NCI-H2171 treated with DMSO at 0.1 percent for 48 hours (cell line): ENCODE data around the gene SEMA4D.

Experiments
- DNase-seq: peaks from one replicate; lab custom pipeline; 2025; lab: John Stamatoyannopoulos, UW

The SEMA4D gene

DNA sequence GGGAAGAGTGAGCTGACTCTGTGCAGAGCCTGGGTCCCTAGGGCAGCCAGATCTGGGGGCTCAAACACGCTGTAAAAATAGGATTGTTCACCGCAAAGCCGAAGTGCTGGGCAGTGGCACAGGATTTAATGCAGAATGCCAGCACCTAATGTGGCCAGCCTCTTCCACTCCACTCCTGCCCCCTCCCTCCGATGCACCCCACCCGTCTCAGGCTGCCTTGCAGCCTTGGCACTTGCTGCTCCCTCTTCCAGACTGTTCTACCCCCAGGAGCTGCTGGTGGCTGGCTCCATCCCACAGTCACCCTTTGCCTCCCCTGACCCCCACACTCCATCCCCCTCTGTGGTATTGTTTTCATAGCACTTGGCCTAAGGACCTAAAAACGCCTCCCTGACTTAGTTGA lies 86.2 kb downstream of the SEMA4D start:
- DNase-seq: no peak

DNA sequence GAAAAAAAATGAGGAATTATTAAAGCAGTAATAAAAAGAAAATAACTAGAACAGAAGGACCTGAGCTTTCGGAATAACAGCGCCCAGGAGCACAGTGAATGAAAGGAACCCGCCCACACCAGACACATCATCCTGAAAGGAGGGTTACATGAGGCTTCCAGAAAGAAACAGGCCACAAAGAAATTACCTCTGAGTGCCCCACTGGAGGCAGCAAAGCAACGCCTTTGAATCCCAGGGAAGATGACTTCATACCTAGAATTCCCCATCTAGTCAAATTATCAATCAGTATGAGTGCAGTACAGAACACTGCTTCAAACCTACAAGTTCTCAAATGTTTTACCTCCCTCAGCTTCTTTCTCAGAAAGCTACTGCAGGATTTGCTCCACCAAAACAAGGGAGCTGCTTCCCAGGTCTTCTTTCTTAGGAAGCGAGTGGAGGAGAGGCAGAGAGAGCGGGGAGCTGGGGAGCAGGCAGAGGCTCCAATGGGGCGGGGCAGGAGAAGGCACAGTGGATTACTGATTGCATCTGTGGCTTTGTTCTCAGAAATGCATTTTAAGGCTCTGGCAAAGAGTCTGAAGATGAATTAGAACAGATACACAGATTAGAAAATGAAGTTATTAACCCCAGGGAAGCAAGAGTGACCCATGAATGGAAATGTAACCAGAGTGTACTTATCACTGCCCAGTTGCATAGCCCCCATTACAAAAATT lies 87.1 kb downstream of the SEMA4D start:
- DNase-seq: no peak

DNA sequence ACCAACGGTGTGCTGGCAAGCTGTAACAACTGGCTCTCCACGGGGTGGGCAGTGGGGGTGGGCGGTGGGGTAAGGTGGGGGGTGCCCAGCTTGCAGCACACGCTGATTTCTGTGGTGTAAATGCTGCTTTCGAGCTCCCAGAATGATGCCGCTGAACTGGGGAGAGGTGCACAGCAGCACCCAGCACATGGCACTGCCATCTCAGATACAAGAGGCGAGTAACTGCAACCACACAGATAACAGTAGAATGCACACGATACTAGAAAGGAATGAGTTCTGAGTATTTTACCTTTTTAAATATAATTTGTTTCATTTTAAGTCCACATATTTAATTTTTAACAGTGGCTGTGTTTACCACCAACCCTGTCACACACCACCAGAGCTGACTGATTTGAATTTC lies 87.9 kb downstream of the SEMA4D start:
- no peak for DNase-seq

DNA sequence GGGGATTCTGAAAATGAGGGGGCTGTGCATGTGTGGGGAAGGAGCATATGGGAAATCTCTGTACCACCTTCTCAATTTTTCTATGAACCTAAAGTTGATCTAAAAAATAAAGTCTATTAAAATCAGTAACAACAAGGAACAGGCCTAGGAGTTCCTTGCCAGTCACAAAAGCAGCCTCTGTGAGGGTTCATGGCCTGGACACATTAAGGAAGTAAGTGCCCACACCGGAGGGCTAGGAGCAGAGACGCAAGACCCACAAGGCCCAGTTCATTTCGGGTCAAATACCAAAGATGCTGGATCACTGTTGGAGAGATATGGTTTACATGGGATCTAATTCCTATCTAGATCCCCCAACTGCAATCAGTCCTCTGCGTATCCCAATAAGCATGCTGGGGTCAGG lies 88.4 kb downstream of the SEMA4D start:
- no peak for DNase-seq

- no peak for DNase-seq
Measured at GRCh38 chr9:89408628-89409101, 89.2 kb downstream of the SEMA4D start.

GRCh38 chr9:89407070-89407469 lies 90.8 kb downstream of the SEMA4D start:
- DNase-seq: no peak

GRCh38 chr9:89405826-89406225 lies 92.1 kb downstream of the SEMA4D start:
- DNase-seq: no peak

GRCh38 chr9:89404074-89404473 lies 93.8 kb downstream of the SEMA4D start:
- DNase-seq: no peak

- no peak for DNase-seq
Measured at GRCh38 chr9:89402695-89403427, 95.1 kb downstream of the SEMA4D start.

DNA sequence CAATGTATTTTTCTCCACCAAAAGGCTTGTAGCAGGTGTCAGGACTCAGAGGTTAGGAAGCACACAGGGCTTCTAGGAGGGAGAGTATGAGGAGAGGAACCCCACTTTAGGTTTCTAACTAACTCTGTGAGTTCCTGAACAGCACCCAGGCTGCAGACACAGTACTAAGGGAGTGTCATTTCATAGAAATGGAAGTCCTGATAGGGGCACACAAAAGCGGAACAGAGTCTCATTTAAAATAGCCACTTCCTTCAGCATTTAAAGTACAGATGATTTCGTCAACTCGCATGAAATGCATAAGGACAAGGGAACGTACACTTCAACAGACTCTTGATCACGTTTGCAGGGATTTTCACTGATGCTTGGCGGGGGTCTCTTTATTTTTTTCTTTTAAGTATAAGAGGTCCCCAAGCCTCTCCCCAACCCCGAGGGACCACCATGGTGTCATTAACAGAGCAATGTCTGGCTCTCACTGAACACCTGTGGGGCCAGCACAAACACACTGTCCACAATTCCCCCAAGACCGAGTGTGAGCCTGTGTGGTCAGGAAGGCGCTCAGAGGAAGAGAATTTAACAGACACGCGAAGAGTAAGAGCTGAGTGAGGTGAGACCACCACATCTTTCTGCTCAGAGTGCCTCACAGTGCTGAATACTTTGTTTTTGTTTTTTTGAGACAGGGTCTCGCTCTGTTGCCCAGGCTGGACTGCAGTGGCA lies 97.4 kb downstream of the SEMA4D start:
- DNase-seq: no peak

DNA sequence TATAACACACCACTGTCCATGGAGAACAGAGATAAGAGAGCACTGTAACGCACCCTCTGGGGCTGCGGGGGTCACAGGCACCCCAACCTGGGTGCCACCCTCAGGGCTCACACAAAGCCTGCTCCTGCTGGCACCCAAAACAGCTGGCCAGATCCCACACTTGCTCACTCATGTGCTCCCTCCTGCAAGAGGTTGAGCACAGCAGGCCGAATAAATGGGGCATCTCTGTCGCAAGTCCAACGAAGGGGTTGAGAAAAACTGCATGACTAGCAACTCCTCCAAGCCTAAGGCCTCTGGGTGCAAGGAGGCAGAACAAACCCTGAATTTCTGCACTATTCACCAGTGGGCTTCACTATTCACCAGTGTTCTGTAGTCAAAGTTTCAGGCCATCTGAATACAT lies 99.3 kb downstream of the SEMA4D start:
- DNase-seq: no peak

DNA sequence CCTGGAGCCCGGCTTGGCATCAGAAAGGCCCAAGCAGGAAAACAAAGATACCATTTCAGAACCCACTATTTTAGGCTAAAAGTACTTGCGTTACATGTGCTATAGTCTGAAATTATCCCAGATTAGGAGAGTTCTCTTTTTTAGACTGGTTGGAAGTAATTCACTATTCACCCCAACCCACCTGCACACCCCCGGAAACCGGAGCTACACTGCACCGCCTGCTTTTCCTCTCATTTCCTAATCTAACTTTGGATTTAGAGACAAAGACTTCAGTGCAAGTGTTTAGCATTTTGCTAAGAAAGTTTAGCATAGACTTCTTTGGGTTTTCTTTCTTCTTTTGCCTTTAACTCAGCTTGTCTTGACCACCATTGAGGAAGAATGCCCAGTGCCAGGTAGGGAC lies 100.4 kb downstream of the SEMA4D start:
- no peak for DNase-seq

DNA sequence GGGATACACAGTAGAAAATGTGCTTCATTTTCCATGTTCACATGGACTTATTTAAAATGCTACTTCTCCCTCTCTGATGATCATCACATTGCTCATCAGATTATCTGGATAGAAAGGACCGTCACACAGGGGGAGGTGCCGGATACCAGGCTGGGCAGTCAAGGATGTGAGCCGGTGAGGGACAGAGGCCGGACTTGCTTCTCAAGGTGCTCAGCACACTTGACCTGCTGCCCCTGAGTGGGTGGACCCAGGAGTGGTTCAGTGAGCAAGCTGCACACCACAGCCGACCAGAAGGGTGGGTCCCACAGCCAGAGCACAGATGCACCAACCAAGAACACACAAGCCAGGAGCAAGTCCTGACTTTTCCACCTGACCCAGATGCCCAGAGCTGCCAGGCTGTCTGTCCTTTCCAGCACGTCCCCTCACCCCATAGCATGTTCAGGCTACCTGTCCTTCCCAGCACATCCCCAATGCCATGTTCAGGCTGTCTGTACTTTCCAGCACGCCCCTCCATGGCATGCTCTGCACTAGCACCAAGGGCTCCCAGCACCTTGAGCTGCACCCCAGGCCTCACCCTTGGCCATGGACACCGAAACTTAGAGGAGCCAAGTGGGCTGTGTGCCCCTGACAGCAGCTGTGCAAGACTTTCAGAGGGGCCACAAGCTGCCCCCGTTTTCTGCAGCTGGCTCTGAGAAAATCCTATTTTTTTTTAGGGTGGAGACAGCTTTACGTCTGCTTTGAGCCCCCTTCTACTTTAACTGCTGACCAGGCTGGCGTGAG lies 101.8 kb downstream of the SEMA4D start:
- no peak for DNase-seq

DNA sequence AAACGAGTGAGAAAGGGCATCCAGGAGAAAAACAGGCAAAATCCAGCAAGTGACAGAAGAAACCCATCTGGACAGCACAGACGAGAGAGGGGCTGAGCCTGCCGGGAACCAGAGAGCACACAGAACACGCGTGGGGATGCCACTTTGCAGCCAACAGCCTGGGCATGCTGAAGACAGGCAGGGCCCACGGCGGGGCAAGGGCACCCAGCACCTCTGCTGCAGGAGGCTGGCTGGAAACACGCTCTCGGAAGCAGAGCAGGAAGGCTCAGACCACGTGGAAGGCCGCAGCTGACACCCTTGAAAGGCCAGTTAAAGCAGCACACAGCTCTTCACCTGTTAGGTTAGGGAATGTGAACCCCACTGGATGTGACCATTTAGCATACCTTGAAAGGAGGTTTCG lies 103.5 kb downstream of the SEMA4D start:
- no peak for DNase-seq

DNA sequence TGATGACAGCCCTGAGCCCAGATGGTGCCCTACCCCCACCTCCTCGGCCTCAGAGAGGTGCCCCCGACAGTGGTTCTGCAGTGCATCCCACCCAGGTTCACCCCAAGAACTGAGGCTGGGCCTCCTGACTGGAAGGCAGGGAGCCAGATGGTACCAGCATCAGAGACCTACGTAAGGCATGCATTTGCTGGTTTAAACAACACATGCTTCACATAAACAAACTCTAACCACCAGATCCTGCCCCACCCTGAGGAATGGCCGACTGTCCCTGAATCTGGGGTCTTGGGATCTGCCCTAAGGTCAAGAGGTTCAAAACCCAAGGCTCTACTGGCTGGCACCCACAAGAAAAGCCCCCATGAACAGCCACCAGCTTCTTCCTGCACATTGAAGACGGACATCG lies 106.3 kb downstream of the SEMA4D start:
- no peak for DNase-seq

GRCh38 chr9:89390578-89391116 lies 107.3 kb downstream of the SEMA4D start:
- DNase-seq: no peak

DNA sequence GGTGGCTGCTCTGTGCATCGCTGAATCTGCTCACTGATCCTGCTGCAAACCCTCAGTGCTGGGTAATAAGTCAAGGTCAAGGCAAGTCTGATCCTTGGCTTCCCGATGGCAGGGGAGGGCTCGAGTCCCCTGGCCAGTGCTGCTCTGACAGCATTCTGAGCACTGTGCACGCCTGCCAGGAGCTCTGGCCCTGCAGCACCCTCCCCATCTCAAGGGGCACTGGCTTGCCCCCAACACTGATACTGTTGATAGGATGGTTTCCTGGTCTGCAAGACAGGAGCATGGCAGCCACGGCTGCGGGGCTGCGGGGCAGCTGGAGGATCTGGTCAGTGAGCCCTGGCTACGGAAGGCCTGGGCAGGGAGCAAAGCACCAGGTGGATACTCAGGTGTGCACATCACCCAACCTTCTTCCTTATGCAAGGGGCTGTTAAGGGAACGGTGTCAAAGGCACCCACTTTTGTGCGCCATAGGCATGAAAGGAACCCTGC lies 107.8 kb downstream of the SEMA4D start:
- DNase-seq: no peak

DNA sequence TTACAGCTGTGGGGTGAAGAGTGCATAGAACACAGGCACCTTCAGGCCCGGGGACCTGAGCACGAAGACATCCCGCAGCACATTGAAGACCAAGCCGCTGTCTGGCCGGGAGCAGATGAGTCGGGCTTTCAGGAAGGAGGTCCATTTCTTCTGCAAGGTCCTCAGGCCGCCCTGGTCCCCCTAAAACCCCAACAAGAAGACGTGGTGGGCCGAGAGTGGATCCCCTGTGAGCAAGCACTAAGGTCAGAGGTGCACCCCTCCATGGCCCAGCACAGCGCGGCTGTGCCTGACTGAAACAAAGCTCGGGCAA lies 109.1 kb downstream of the SEMA4D start:
- DNase-seq: no peak

DNA sequence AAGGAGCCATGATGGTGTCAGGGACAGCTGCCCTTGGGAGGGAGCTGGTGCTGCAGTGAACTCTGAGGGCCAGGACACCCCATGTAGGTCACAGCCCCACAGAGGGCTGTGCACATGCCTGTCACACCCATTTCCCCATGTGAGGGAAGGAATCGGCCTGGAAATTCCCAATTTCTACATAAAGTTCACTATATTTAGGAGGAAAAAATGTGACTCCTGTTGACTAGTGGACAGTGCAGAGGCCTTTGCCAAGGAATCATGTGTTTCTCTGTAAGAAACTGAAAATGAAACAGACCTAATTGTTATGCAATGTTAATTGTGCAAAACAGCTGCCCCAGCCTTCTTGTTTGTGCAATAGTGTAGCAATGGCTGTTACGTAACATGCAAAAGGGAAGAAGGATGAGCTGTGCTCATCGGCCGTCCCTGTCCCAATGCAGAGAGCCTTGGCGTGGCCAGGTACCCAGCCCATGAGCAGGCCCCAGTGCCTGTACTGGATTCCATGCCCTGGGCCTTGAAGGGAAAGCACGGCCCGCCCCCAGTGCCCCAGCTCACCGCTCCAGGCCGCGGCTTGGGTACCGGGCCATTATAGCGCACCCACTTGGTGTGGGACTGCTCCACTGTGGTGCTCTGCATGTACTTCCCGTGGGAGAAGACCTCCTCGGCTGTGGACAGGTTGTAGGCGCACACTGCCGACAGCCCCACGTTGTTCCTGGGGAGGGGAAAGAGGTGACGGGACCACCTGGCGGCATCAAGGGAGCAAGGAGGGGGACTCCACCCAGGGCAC lies 109.6 kb downstream of the SEMA4D start:
- no peak for DNase-seq

- no peak for DNase-seq
Measured at GRCh38 chr9:89387197-89387849, 110.6 kb downstream of the SEMA4D start.

DNA sequence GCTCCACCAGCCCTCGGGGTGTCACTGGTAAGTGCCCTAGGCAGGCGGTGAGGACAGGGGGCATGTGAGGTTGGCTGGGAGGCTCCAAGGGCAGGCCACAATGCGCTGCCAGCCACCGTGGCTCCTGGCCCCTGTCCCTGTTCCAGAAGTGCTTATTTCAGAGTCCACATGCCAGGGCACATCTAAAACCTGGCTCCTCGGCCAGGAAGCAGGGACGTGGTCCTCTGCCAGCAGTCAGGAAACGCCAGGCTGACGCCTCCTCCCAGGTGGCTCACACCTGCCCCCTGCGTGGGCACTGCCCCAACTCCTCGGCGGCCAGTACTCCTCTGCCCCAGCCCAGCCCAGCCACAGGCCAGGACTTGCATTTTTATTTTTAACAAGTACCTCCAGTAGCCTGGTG lies 111.1 kb downstream of the SEMA4D start:
- DNase-seq: no peak
